Gastrocnemius medialis (tissue), 4 donors: ENCODE results near the gene DUSP12.

Experiments used
- CTCF ChIP-seq, 5 experiments: fragments of 450-650 bp in 3 of 5; fragments of 200-600 bp in 2 of 5; sonication (generic) in 2 of 5; IDR thresholded peaks in 4 of 5; conservative IDR thresholded peaks in 1 of 5; 1 replicate in 4 of 5; 2 replicates in 1 of 5; pipeline ENCODE4 v1.5.1; 2016 to 2019; ENCODE audit warnings: antibody characterized with exemption in 5 of 5, mild to moderate bottlenecking in 3 of 5, moderate library complexity in 3 of 5
- POLR2A ChIP-seq, 2 donors: fragments of 450-650 bp; IDR thresholded peaks; one replicate each; pipeline ENCODE4 v1.6.1; 2017; ENCODE audit warnings: antibody characterized with exemption in 2 of 2, mild to moderate bottlenecking in 2 of 2, moderate library complexity in 2 of 2

GRCh38 chr1:161778522-161778921, 28.9 kb downstream of the DUSP12 start:
- TF ChIP-seq CTCF (IDR thresholded peaks at IDR 0.05 in 4 of 5, conservative IDR thresholded peaks at IDR 0.05 in 1 of 5) (no peak), POLR2A (IDR thresholded peaks at IDR 0.05) (no peak)
